ENCODE data around the gene PCYOX1L. TPM values are rescaled to one million over a fixed set of nuclear protein-coding genes. Genes with fewer than 3 reads are reported as not detected.

The PCYOX1L gene
- total and polyA plus RNA-seq, 9 of the 15 experiments (the other 6 are each of a cell fraction or from before 2014, with no cell fraction given) = 2.3 to 17.9 (median 6.0) TPM

DNA sequence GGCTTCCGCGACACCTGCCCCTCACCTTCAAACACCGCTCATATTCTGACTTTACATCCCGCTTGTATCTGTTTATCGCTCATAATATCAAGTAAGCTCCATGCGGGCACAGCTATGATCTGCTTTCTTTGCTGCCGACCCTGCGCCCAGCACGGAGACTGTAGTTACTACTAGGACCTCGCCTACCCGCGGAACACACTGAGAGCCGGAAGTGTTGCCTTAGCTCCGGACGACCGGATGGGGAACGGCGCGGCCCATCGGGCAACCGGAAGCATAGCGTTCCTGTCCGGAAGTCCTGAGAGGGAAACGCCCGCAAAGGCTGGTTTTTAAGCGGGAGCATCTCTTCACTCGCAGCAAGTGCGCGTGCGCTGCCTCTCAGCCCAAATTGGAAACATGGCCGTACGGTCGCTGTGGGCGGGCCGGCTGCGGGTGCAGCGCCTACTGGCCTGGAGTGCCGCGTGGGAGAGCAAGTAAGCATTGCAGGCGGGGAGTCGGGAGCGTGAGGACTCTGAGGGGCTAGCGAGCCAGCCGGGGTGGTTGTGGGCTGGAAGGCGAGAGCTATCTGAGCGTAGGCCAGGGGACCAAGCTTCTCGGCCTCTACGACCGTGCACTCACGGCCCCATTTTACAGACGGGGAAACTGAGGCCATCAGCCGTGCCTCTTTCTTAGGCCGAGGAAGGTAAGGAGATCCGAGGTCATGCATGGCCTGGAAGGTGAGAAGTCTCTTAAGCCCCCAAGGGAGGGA lies 12.5 kb upstream of the PCYOX1L start, which contains the start of gene GRPEL2 (continued):
- TF ChIP-seq, protein P1, sequence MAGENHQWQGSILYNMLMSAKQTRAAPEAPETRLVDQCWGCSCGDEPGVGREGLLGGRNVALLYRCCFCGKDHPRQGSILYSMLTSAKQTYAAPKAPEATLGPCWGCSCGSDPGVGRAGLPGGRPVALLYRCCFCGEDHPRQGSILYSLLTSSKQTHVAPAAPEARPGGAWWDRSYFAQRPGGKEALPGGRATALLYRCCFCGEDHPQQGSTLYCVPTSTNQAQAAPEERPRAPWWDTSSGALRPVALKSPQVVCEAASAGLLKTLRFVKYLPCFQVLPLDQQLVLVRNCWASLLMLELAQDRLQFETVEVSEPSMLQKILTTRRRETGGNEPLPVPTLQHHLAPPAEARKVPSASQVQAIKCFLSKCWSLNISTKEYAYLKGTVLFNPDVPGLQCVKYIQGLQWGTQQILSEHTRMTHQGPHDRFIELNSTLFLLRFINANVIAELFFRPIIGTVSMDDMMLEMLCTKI (IDR thresholded peaks at IDR 0.05; ENCODE audit: partially characterized antibody) = no peak
- TF ChIP-seq, protein P2, sequence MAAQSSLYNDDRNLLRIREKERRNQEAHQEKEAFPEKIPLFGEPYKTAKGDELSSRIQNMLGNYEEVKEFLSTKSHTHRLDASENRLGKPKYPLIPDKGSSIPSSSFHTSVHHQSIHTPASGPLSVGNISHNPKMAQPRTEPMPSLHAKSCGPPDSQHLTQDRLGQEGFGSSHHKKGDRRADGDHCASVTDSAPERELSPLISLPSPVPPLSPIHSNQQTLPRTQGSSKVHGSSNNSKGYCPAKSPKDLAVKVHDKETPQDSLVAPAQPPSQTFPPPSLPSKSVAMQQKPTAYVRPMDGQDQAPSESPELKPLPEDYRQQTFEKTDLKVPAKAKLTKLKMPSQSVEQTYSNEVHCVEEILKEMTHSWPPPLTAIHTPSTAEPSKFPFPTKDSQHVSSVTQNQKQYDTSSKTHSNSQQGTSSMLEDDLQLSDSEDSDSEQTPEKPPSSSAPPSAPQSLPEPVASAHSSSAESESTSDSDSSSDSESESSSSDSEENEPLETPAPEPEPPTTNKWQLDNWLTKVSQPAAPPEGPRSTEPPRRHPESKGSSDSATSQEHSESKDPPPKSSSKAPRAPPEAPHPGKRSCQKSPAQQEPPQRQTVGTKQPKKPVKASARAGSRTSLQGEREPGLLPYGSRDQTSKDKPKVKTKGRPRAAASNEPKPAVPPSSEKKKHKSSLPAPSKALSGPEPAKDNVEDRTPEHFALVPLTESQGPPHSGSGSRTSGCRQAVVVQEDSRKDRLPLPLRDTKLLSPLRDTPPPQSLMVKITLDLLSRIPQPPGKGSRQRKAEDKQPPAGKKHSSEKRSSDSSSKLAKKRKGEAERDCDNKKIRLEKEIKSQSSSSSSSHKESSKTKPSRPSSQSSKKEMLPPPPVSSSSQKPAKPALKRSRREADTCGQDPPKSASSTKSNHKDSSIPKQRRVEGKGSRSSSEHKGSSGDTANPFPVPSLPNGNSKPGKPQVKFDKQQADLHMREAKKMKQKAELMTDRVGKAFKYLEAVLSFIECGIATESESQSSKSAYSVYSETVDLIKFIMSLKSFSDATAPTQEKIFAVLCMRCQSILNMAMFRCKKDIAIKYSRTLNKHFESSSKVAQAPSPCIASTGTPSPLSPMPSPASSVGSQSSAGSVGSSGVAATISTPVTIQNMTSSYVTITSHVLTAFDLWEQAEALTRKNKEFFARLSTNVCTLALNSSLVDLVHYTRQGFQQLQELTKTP (IDR thresholded peaks at IDR 0.05; ENCODE audit: low read depth in 1 of 2, partially characterized antibody in 2 of 2) = peak; percentile 19 to 65
- TF ChIP-seq, protein P3, sequence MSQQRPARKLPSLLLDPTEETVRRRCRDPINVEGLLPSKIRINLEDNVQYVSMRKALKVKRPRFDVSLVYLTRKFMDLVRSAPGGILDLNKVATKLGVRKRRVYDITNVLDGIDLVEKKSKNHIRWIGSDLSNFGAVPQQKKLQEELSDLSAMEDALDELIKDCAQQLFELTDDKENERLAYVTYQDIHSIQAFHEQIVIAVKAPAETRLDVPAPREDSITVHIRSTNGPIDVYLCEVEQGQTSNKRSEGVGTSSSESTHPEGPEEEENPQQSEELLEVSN (IDR thresholded peaks at IDR 0.05; ENCODE audit: borderline replicate concordance in 1 of 2, extremely low read depth in 1 of 2, insufficient read depth in 1 of 2, insufficient read length in 1 of 2, low read depth in 1 of 2, low read length in 1 of 2, poor library complexity in 1 of 2, severe bottlenecking in 1 of 2) = peak; percentile 80 to 88
- no peak for TF ChIP-seq HNRNPUL1 (IDR thresholded peaks at IDR 0.05; ENCODE audit: low read length)
- TF ChIP-seq KLF13 (tag; IDR thresholded peaks at IDR 0.05; ENCODE audit: borderline replicate concordance, low read depth) = peak; percentile 82; the same call in 1 of the 2 replicates
- TF ChIP-seq RBM22 (IDR thresholded peaks at IDR 0.05; ENCODE audit: low read depth, low read length, poor library complexity, severe bottlenecking) = peak; percentile 49
- peak; percentile 85 for TF ChIP-seq C11orf30 (IDR thresholded peaks at IDR 0.05; ENCODE audit: low read depth)
- TF ChIP-seq, protein P4, sequence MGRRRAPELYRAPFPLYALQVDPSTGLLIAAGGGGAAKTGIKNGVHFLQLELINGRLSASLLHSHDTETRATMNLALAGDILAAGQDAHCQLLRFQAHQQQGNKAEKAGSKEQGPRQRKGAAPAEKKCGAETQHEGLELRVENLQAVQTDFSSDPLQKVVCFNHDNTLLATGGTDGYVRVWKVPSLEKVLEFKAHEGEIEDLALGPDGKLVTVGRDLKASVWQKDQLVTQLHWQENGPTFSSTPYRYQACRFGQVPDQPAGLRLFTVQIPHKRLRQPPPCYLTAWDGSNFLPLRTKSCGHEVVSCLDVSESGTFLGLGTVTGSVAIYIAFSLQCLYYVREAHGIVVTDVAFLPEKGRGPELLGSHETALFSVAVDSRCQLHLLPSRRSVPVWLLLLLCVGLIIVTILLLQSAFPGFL (CRISPR knock-in tag; IDR thresholded peaks at IDR 0.05) = no peak
- TF ChIP-seq, protein P5, sequence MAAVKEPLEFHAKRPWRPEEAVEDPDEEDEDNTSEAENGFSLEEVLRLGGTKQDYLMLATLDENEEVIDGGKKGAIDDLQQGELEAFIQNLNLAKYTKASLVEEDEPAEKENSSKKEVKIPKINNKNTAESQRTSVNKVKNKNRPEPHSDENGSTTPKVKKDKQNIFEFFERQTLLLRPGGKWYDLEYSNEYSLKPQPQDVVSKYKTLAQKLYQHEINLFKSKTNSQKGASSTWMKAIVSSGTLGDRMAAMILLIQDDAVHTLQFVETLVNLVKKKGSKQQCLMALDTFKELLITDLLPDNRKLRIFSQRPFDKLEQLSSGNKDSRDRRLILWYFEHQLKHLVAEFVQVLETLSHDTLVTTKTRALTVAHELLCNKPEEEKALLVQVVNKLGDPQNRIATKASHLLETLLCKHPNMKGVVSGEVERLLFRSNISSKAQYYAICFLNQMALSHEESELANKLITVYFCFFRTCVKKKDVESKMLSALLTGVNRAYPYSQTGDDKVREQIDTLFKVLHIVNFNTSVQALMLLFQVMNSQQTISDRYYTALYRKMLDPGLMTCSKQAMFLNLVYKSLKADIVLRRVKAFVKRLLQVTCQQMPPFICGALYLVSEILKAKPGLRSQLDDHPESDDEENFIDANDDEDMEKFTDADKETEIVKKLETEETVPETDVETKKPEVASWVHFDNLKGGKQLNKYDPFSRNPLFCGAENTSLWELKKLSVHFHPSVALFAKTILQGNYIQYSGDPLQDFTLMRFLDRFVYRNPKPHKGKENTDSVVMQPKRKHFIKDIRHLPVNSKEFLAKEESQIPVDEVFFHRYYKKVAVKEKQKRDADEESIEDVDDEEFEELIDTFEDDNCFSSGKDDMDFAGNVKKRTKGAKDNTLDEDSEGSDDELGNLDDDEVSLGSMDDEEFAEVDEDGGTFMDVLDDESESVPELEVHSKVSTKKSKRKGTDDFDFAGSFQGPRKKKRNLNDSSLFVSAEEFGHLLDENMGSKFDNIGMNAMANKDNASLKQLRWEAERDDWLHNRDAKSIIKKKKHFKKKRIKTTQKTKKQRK (IDR thresholded peaks at IDR 0.05; ENCODE audit: borderline replicate concordance, low read depth, low read length) = no peak
- TF ChIP-seq HDAC1 (IDR thresholded peaks at IDR 0.05) = peak; percentile 42 to 82; a peak in 3 of 4 replicates
- peak; percentile 88; the same call in 1 of the 2 replicates for TF ChIP-seq MTA3 (IDR thresholded peaks at IDR 0.05; ENCODE audit: borderline replicate concordance)
- no peak for TF ChIP-seq NCOA2 (IDR thresholded peaks at IDR 0.05; ENCODE audit: partially characterized antibody in 2 of 2)
- 0 out of 2 replicates have a peak, but pooled peaks have one; percentile 16 for TF ChIP-seq SREBF1 (IDR thresholded peaks at IDR 0.05; ENCODE audit: borderline replicate concordance, low read depth, low read length)

Data from K562 (cell line).